GM21619 (cell line): Measurements from ENCODE around the gene B4GALNT4.
"Not testable (repeated sequence)": the region's sequence is repeated elsewhere in the genome, so short reads cannot be mapped to it uniquely, and the experiment has no call there.

Experiments
- ATAC-seq: cut with Tn5 transposase; IDR thresholded peaks from one replicate; pipeline ENCODE4 v1.9.1; 2021; ENCODE audit not compliant: unreplicated experiment

Gene B4GALNT4

GRCh38 chr11:375065-376025 lies 6.0 kb downstream of the B4GALNT4 start:
- ATAC-seq: no peak

DNA sequence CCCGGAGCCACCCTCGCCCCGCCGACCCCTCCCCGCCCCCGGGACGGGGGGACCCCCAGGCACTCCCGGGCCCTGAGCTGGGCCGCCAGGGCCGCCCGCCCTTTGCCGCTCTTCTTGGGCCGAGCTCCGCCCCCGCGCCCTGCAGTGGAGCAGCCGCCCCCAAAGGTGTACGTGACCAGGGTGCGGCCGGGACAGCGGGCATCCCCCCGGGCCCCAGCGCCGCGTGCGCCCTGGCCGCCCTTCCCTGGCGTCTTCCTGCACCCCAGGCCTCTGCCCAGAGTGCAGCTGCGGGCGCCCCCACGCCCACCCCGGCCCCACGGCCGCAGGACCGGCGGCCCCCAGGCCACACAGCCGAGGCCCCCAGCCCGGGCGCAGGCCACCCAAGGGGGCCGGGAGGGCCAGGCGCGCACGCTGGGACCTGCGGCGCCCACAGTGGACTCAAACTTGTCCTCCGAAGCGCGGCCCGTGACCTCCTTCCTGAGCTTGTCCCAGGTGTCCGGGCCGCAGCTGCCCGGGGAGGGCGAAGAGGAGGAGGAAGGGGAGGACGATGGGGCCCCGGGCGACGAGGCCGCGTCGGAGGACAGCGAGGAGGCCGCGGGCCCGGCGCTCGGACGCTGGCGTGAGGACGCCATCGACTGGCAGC lies 7.4 kb downstream of the B4GALNT4 start:
- ATAC-seq: no peak

DNA sequence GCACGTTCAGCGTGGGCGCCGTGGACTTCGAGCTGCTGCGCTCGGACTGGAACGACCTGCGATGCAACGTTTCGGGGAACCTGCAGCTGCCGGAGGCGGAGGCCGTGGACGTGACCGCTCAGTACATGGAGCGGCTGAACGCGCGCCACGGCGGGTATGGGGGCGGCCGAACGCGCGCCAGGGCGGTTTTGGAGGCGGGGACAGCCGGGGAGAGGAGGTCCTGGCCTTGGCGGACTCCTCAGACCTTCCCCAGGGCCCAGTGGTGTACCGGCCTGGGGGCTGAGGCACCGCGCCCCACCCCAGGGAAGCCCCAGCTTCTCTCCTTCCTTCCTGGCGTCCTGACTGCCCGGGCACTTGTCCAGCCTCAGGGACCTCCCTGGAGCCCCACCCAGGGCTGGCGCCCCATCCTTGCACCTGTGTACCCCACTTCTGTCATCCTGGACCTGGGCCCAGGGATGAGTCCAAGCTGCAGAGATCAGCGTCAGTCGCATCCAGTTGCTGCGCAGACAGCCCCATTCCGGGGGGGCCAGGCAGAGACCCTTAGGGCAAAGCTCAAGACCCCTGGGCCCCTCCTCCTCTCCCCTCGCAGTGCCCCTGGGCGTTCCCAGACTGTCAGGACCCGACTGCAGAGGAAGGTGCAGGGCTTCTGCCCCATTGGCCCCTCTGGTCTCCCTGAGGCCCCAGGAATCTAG lies 8.0 kb downstream of the B4GALNT4 start:
- no peak for ATAC-seq

DNA sequence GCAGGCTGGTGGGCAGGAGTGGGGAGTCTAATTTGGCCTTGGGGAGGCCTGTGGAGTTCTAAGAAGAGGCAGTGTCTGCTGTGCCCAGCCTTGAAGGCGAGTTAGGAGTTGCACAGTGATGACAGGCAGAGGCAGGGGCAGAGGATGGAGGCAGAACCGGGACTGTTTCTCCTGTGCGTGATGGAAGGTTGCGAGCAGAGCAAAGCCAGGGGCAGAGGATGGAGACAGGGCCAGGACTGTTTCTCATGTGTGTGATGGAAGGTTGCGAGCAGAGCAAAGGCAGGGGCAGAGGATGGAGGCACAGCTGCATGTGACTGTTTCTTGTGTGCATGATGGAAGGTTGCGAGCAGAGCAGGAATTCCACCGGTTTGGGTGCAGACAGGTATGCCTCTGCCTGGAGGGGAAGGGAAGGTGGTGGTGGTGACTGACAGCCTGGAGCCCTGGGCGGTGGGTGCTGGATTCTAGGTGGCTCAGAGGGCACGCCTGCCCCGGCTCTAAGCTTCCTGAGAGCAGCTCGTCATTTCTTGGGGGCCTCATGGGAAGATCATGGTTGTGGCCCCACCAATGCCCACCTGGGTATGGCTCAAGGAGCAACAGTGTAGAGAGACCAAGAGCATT lies 8.7 kb downstream of the B4GALNT4 start:
- no peak for ATAC-seq

GRCh38 chr11:379205-380094 lies 10.2 kb downstream of the B4GALNT4 start:
- no peak for ATAC-seq

DNA sequence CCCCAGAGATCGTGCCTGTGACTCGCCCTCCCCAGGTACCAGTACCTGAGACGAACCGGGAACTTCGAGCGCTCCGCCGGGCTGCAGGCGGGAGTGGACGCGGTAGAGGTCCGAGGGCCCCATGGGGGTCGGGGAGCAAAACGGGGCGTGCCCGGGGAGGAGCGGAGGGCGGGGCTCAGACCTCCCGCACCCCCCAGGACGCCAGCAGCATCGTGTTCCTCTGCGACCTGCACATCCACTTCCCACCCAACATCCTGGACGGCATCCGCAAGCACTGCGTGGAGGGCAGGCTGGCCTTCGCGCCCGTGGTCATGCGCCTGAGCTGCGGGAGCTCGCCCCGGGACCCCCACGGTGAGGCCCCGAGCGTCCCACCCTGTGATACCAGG lies 10.8 kb downstream of the B4GALNT4 start:
- ATAC-seq: no peak

- no peak for ATAC-seq
Observed at GRCh38 chr11:380491-380890, 11.2 kb downstream of the B4GALNT4 start.

- no peak for ATAC-seq
Observed at GRCh38 chr11:380996-381395, 11.7 kb downstream of the B4GALNT4 start.

- ATAC-seq: no peak
Observed at GRCh38 chr11:381501-382072, 12.3 kb downstream of the B4GALNT4 start.

- ATAC-seq: no peak
Observed at GRCh38 chr11:382081-382629, 12.9 kb downstream of the B4GALNT4 start.

- ATAC-seq: no peak
Observed at GRCh38 chr11:383431-383830, 14.1 kb downstream of the B4GALNT4 start.

DNA sequence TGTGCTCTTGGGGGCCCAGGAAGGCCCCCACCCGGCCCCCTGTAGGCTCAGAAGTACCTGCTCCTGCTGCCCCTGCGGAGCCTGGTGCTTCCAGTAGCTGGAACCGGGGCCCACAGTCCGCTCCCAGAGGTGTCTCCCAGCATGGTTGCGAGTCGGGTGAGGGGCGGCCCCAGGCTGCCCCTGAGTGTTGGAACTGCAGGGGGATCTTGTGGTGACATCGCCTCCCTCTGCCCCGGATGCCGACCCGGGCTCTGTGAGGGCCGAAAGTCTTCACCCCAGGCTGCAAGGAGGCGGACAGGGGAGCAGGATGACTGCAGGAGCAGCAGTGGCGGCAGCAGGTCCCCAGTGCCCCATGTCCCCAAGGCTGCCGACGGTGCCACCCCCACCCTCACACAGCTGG lies 15.2 kb downstream of the B4GALNT4 start:
- ATAC-seq: no peak

GRCh38 chr11:385594-386351 lies 16.5 kb downstream of the B4GALNT4 start:
- ATAC-seq: no peak

DNA sequence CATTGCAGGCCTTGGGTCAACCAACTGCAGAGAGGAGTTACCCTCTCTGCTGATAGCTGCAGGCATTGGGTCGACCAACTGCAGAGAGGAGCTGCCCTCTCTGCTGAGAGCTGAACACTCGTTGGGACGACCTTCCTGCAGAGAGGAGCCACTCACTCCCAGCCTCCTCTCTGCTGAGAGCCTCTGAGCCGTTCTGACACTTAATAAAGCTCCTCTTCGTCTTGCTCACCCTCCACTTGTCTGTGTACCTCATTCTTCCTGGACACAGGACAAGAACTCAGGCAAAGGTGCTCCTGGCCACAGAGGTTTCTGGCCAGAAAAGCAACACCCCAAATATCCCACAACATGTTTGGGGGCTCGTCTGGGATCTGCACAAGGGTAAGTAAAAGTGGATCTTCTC lies 17.2 kb downstream of the B4GALNT4 start:
- no peak for ATAC-seq

DNA sequence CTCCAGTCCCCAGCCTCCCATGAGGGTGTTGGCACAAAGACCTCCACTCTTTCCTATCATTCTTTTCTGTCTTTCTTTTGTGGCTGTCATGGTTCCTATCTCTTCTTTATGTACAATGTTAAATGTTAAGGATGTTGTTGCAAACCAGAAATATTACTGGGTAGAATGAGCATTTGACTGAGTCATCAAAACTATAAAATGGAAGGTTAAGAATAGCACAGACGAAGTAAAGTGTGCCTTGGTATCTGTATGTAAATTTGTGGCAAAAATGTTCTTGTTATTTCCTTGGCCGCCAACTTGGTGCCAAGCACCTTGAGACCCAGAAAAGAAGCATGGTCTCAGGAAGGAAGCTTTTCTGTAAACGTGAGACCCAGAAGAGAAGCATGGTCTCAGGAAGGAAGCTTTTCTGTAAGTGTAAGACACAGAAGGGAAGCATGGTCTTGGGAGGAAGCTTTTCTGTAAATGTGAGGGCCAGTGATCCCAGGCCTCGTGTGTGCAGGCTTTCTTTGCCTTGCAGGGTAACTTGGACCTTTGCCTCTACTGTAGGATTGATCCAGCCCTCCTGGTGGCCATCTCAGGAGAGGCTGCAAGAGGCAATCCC lies 18.0 kb downstream of the B4GALNT4 start:
- ATAC-seq: no peak

- ATAC-seq: not testable (repeated sequence)
Observed at GRCh38 chr11:389369-389768, 20.1 kb downstream of the B4GALNT4 start.

GRCh38 chr11:390175-390574 lies 20.9 kb downstream of the B4GALNT4 start:
- no peak for ATAC-seq
